GM18505 (cell line): ENCODE results near the gene CDX1.

Source experiments
- ATAC-seq: cut with Tn5 transposase; IDR thresholded peaks from one replicate; pipeline ENCODE4 v1.9.1; 2021; ENCODE audit not compliant: unreplicated experiment
- POLR2A ChIP-seq: IDR thresholded peaks from 4 replicates; pipeline ENCODE4 v1.6.1; 2011; ENCODE audit warnings: borderline replicate concordance; ENCODE audit not compliant: insufficient read depth, insufficient read length; ENCODE audit errors: extremely low read depth

CDX1 gene

GRCh38 chr5:150136305-150137167, 30.0 kb upstream of the CDX1 start:
- TF ChIP-seq POLR2A: no peak
- no peak for ATAC-seq

GRCh38 chr5:150137168-150137957, 29.2 kb upstream of the CDX1 start:
- no peak for ATAC-seq
- TF ChIP-seq POLR2A: no peak

GRCh38 chr5:150137997-150138396, 28.6 kb upstream of the CDX1 start:
- no peak for TF ChIP-seq POLR2A
- no peak for ATAC-seq

DNA sequence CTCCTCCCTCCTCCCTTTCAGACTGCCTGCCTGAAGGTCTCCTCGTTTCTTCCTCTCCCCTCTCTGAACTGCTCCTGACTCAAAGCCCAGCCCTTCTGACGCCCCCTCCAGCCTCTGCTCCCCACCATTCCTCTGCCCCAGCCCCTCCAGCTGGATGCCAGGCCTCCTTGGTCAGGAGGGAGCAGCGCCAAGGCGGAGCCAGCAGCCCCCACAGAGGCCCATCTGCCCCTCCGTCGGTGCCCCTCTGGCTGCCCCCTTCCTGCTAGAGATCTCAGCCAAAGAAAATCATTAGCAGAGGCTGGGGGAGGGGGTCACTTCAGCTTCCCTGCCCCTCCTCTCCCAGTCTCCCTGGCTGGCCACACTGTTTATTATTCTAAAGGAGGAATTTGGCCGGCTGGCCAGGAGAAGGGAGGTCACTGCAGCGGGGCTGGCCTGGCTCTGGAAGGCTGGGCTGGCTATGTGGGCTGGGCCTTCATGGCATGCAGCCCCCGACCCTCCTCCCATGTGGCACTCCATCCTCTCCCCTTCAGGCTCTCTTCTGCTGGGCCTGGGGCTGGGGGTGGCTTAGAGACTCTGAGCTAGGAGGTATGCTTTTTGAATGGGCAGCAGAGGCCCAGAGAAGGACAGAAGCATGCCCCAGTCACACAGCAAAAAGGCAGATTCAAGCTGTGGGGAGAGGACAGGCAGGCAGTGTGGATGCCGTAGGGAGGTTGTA, 27.9 kb upstream of the CDX1 start:
- no peak for ATAC-seq
- TF ChIP-seq POLR2A: no peak

GRCh38 chr5:150139334-150139733, 27.2 kb upstream of the CDX1 start:
- no peak for TF ChIP-seq POLR2A
- ATAC-seq: no peak

DNA sequence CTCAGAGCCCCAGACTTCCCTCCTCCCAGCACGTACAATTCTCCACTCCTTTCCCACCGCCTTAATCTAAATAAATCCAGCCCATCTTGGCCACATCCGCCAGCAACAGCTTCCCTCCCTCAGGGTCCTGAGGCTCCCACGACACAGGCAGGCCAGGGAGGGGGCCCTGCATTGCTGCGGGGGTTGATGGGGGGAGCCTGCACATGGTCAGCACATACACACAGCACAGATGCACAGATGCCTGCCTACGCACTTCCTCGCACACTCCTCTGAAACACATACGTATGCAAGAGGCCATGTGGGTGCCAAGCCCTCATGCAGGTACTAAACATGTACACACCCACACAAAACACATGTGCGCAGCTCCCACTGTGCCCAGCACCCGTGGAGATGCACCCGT, 25.7 kb upstream of the CDX1 start:
- no peak for TF ChIP-seq POLR2A
- no peak for ATAC-seq

GRCh38 chr5:150141544-150142184, 24.9 kb upstream of the CDX1 start:
- no peak for TF ChIP-seq POLR2A
- no peak for ATAC-seq

DNA sequence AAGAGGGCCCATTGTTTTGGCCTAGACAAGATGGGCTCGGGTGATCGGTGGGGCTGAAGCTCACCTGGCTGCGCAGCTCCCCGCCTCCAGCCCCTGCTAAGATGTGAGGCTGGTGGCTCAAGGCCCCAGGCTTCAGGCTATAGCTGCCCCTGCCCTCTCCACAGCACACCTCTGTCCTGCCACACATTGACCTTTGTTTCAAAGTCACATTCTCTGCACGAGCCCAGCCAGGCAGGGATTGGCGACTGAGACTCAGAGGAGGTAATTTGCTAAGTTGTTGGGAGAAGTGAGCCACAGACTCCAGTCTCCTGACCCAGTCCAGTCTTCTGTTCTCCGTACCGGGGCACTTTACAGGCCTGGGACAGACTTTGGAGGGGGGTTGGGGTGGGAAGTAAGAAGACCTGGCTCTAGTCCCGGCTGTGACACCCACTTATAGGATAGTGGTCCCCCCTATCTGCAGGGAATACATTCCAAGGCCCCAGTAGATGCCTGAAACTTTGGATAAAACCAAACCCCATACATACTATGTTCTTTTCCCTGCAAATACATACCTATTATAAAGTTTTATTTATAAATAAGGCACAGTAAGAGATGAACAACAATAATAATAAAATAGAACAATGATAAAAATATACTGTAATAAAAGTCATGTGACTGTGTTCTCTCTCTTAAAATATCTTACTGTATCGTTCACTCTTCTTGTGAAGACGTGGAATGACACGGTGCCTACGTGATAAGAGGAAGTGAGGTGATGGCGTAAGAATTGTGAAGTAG, 24.2 kb upstream of the CDX1 start:
- TF ChIP-seq POLR2A: no peak

GRCh38 chr5:150142959-150143349, 23.6 kb upstream of the CDX1 start:
- no peak for TF ChIP-seq POLR2A
- ATAC-seq: no peak

More for the DNA sequence above, 24.2 kb upstream of the CDX1 start:
- no peak for ATAC-seq

DNA sequence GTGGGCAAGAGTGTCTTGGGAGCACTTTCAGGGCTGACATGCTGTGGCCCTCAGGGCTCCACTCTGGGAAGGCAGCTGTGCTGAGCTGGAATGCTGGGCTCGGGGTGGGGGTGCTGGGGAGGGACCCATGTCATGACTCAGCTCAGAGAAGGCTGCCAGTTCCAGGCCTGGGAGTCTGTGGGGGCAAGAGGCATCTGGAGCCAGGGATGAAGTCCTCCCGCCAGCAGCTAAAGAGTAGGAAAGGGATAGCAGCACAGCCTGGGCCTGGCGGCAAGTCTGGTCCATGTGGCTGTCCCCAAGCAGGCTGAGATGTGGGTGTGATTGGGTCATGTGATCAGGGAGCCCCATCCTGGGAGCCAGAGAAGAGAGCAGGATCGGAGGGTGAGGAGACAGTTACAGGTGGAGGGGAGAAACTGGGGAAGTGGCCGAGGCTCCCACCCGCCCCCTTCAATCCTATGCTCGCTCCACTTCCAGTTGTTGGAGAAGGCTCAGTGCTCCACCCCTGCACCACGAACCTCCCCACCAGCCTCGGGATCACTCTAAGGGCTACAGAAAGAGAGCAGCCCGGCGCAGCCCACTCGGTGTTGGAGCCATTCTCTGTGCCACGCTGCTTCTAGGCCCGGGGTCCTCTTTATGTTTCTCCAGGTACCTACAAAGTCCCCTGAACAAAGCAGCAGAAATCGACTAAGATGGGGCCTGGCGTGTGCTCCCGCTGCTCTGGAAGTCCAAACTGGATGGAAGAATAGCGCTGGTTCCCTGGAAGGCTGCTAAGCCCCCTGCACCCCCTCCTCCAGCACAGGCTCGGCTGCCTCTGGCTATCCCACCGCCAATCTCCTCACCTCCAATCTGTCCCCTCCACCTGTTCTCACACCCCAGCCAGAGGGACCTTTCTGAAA, 23.0 kb upstream of the CDX1 start:
- no peak for ATAC-seq
- TF ChIP-seq POLR2A: no peak

- ATAC-seq: no peak
- no peak for TF ChIP-seq POLR2A
Measured at GRCh38 chr5:150144246-150144801, 22.3 kb upstream of the CDX1 start.
